HG02759 (cell line): Measurements from ENCODE around the gene MRPL37.
"Not testable (repeated sequence)": the region's sequence is repeated elsewhere in the genome, so short reads cannot be mapped to it uniquely, and the experiment has no call there.

Experiments
- ATAC-seq: cut with Tn5 transposase; IDR thresholded peaks from one replicate; pipeline ENCODE4 v1.9.1; 2021; ENCODE audit warnings: mild to moderate bottlenecking, moderate library complexity; ENCODE audit not compliant: unreplicated experiment

The MRPL37 gene

GRCh38 chr1:54171606-54172005 is 28.4 kb upstream of the MRPL37 start:
- ATAC-seq: no peak

DNA sequence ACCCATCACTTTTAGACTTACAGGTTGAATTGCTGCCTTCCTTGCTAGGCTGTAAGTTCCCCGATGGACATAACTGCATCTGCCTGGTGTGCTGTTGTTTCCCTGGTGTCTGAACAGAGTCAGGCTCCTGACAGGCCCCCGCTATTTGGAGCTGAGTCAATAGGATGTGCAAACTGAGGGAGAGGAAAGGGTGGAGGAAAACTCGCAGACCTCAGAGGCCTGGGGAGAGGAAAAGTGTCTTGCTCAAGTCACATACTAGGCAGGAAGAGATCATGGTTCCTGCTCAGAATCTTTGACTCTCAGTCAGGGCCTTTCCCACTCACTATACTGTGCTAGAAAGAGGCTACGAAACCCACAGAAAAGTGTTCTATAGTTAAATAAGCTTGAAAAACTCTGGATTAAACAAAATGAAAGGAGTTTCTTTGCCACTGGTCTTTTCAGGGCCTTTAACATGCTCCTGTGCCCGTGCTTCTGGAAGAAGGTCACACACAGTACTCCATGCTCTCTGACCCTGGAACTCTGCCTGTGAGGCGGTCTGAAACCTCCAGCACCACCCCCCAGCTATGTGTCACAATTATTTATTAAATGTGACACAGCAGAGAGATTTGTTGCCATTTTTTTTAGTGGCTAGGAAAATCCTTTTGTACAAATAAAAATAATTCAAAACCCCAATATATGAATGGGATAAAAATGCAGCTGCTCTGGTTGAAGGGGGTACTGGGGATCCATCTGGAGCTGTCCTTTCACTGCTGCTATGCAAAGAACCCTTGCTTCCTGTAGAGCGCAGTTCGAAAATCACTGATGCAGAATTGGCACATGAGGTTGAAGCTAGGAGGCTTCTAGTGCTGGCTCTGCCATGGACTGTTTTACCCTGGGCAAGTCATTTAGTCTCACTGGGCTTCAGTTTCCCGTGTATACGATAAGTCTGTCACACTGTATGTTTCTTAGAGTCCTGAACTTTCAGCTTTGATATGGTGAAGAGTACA is 27.1 kb upstream of the MRPL37 start:
- no peak for ATAC-seq

- ATAC-seq: no peak
Observed at GRCh38 chr1:54173681-54174080, 26.3 kb upstream of the MRPL37 start.

GRCh38 chr1:54174106-54174505 is 25.9 kb upstream of the MRPL37 start:
- ATAC-seq: no peak

DNA sequence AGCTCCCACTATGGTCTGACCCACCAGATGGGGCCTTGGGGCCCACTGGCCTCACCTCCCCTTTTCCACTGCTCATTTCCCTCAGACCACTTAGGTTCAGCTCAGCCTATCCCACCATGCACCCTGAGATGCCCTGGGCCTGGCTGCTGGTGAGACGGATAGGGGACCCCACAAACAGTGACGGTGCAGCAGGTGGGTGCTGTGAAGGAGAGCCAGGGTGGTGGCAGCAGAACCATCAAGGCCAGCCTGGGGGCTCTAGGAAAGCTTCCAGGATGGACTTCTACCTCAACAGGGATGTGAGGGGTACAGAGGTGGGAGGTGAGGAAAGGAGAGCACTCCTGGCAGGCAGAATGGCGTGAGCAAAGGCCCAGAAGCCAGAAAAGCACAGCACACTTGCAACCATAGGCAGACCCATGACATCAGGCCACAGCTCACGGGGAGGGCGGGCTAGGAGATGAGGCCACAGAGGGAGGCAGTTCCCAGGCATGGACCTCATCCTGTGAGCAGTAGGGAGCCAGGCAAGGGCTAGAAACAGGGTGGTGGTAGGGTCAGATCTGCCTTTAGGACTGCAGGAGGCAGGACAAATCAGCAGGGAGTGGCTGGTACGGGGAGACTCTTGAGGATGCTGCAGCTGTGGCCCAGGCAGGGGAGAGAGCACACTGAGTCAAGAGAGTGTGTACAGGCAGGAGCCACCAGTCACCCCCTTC is 23.2 kb upstream of the MRPL37 start:
- no peak for ATAC-seq

DNA sequence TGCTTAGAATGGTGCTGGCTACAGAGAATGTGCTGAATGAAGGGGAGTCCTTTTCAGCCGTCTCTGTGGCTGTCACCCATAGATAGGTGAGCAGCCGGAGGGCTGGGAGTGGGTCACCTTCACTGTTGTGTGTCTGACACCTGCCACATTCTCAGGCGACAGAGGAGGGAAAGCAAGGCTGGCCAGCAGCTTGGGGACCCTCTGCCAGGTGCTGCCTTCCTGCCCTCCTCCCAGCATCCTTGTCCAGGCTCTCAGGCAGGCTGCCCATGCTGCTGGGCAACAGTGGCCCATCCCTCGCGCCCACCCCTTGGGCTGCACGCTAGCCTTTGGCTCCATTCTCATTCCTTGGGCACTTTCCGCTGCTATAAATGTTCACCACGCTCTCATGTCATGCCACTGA is 22.2 kb upstream of the MRPL37 start:
- no peak for ATAC-seq

GRCh38 chr1:54178296-54179070 is 21.5 kb upstream of the MRPL37 start:
- ATAC-seq: no peak

DNA sequence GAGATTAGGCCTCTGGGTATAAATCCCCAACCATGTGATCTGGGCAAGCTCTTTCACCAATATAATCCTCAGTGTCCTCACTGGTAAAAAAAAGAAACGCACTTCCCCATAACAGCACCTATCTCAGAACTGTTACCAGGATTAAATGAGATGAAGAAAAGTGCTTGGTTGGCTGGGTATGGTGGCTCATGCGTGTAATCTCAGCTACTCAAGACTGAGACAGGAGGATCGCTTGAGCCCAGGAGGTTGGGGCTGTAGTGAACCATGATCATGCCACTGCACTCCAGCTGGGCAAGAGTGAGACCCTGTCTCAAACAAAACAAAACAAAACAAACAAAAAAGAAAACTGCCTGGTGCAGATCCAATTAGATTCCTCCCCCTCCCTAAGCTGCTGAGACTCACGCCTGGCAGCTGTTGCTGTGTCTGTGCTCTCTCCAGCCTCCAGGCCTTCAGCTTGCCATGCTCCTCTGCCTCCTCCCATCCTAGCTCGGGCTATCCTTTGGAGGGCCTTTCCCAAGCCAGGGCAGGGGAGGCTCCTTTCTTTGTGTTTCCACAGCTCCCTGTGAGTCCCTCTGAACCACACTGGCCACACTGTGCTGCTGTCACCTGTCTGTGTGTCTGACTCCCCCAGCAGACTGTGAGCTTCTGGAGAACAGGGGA is 19.1 kb upstream of the MRPL37 start:
- no peak for ATAC-seq

GRCh38 chr1:54186056-54186455 is 13.9 kb upstream of the MRPL37 start:
- no peak for ATAC-seq

GRCh38 chr1:54188291-54188690 is 11.7 kb upstream of the MRPL37 start:
- no peak for ATAC-seq

DNA sequence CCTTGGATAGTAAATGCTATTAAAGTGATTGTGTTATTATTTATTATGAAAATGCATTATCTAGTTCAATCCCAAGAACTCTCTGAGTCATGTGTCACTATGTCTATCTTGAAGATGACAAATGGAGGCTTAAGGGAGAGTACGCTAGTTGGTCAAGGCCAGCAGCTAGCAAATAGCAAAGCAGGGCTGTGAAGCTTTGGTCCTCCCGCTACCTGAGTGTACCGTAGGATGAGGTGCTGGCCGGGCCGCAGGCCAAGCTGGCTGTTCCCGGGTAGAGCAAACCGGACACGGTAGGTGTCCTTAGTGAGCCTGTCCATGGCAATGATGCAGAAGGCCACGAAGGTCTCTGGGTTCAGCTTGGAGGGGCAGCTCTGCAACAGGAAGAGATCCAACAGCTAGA is 9.4 kb upstream of the MRPL37 start:
- no peak for ATAC-seq

- no peak for ATAC-seq
Observed at GRCh38 chr1:54191525-54191924, 8.4 kb upstream of the MRPL37 start.

DNA sequence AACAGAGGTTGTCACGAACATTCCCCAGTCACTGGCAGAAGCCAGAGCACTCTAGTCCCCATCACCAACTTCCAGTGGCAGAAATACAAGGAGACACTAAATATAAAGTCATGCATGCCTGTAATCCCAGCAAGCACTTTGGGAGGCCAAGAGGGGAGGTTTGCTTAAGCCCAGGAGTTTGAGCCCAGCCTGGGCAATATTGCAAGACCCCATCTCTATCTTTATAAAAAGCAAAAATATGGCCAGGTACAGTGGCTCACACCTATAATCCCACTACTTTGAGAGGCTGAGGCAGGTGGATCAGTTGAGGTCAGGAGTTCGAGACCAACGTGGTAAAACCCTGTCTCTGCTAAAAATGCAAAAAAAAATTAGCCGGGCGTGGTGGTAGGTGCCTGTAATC is 6.5 kb upstream of the MRPL37 start:
- no peak for ATAC-seq

GRCh38 chr1:54199151-54199764 is 709 bp upstream of the MRPL37 start:
- peak; percentile 4 for ATAC-seq

DNA sequence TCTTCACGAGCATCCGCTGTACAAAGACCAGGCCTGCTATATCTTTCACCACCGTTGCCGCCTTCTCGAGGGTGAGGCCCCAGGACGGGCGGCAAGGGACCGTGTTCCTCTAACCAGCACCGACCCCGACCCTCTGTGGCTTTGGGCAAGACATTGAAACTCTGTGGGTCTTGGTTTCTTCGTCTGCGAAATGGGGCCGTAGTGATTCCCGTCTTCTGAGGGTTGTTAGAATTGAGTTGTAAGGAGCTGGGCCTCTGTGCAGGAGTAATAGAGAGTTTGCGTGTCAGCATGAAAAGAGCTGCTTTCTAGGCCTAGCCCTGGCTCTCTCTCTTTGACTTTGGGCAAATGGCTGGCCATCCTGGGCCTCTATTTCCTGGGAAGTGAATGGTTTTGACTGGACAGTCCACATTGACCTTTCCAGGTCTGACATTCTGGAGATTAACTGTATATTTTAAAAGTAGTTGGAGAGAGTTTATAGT is 591 bp downstream of the MRPL37 start:
- ATAC-seq: peak; percentile 10

- ATAC-seq: no peak
Observed at GRCh38 chr1:54204199-54204598, 4.2 kb downstream of the MRPL37 start.

DNA sequence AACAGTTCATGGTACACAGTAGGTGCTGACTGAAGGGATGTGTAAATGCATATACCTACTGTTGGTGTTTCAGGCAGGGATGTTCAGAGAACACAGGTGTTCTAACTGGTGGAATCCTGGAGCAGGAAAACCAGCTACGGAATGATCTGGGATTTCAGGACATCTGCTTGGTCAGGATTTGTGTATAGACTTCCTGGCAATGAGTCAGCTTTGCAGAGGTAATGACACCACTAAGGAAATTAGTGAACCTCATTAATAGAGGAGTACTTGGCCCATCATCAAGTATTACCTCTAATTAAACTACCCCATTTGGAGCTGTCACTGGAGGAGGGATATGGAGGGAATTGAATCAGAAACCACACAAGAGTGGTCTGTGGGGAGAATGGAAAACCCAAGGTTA is 7.3 kb downstream of the MRPL37 start:
- no peak for ATAC-seq

DNA sequence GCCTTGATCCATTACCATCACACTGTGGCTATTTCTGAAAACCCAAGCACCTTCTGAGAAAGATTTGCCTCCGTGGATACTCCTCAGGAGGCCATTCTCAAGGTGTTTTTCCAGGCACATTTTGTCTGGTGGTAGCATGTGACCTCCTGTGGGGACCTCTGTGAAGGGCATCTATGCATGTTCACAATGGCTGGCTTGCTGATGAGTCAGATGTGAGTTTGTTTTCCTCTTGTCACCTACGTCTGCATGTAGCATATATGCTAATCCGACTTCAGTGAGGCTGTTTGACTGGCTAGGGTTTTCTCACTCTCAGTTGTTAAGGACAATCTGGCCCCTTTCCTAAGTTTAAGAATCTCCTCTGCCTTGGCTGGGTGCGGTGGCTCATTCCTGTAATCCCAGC is 7.9 kb downstream of the MRPL37 start:
- ATAC-seq: not testable (repeated sequence)

DNA sequence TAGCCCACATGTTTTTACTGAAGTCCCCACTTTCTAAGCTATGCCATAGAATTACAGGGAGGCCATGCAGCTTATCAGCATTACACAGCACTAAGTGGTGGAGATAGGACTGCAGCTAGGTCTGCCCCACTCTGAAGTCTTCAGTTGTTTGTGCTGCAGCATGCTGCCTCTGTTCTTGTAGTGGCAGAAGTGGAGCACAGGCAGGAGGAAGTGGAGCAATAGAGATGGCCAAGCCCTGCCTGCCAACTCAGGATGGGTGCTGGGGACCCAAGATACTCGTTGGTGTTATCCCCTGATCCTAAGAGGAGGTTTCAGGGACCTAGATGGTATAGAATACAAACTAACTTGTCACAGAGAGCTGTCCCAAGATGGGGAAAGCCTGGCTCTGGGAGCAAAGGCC is 12.9 kb downstream of the MRPL37 start:
- ATAC-seq: no peak

DNA sequence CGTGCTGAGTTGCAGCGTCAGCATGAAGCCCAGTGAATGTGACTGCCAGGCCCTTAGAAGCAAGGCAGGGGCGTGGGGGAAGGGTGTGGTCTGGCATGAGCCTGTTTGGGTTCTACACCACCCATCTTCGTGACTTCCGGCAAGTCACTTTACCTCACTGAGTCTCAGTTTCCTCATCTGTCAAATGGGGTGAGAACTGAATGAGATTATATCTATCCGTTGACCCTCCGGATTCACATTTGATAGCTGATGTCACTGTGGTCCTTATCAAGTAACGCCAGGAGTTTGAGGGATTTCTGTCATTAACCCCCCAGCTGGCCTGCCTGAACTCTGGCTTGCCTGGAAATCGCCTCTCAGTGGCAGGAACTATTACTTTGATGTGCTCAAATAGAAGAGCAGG is 15.6 kb downstream of the MRPL37 start:
- no peak for ATAC-seq
